ENCODE results near the gene SLC25A33.

SLC25A33 gene

GRCh38 chr1:9536301-9536700 lies 3.0 kb upstream of the SLC25A33 start:
- no CpG with 5 or more reads among the region's 1 CpG for WGBS (ENCODE audit: extremely low coverage, insufficient coverage, low lambda C conversion rate)
- Histone ChIP-seq H3K23ac (ENCODE audit: low read length) (no peak overlapping the region), H3K18ac (ENCODE audit: low read length) (no peak overlapping the region), H3K9ac (ENCODE audit: low read length) (no peak overlapping the region), H3K27me3 (ENCODE audit: insufficient read depth, low read length, poor library complexity) (no peaks in the 10 kb centered on the region), H3K36me3 (ENCODE audit: control insufficient read depth, insufficient read depth, low read length) (no peaks in the 10 kb centered on the region), H3K4me1 (ENCODE audit: control insufficient read depth, low read depth, low read length) (peaks cover 2% of the 10 kb centered on the region), H4K8ac (ENCODE audit: low read depth, low read length) (no peak overlapping the region), H3K4me3 (ENCODE audit: low read length) (no peak overlapping the region), H3K4ac (ENCODE audit: low read depth, low read length) (no peak overlapping the region), H4K5ac (ENCODE audit: low read length) (no peak overlapping the region), H3K79me1 (ENCODE audit: low read length) (peaks cover 4% of the 10 kb centered on the region), H2BK5ac (ENCODE audit: low read length) (no peak overlapping the region), H3K4me2 (ENCODE audit: low read length) (no peak overlapping the region), H3K56ac (ENCODE audit: low read length) (no peak overlapping the region), H3K27ac (ENCODE audit: low read depth, low read length) (no peak overlapping the region), H2AK5ac (ENCODE audit: low read length) (no peak overlapping the region), H3K79me2 (ENCODE audit: control insufficient read depth, insufficient read depth, low read length) (peaks cover 11% of the 10 kb centered on the region), H2BK15ac (replicated peaks; ENCODE audit: low read depth) (no peak overlapping the region), H2BK120ac (ENCODE audit: low read depth, low read length) (no peak overlapping the region)
- DNase-seq = no peak

GRCh38 chr1:9537863-9538668 lies 1.2 kb upstream of the SLC25A33 start:
- H3K27ac ChIP-seq (ENCODE audit: low read depth, low read length) = no peak overlapping the region
- no peak overlapping the region for H3K4me3 ChIP-seq (ENCODE audit: low read length)
- no CpG with 5 or more reads among the region's 7 CpGs for WGBS (ENCODE audit: extremely low coverage, insufficient coverage, low lambda C conversion rate)

DNA sequence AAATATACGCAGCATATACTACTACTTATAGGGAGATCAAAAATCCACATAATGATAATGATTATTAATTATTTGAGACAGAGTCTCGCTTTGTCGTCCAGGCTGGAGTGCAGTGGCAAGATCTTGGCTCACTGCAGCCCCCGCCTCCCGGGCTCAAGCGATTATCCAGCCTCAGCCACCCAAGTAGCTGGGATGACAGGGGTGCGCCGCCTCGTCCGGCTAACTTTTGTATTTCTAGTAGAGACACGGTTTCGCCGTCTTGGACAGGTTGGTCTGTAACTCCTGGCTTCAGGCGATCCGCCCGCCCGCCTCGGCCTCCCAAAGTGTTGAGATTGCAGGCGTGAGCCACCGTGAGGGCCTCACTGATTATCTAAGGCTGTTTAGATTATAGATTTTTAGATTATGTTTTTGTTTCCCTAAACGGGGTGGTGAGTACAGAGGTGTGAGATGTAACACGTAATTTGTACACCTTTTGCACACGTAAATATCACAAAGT lies 548 bp upstream of the SLC25A33 start:
- H3K23ac ChIP-seq (ENCODE audit: low read length) = no peak overlapping the region
- peaks cover 8% of the 10 kb centered on the region for H3K79me1 ChIP-seq (ENCODE audit: low read length)
- DNase-seq = no peak
- no peak overlapping the region for H3K18ac ChIP-seq (ENCODE audit: low read length)
- no peak overlapping the region for H2BK15ac ChIP-seq (replicated peaks; ENCODE audit: low read depth)
- H3K27me3 ChIP-seq (ENCODE audit: insufficient read depth, low read length, poor library complexity) = no peaks in the 10 kb centered on the region
- no peak overlapping the region for H3K27ac ChIP-seq (ENCODE audit: low read depth, low read length)
- no peak overlapping the region for H3K4me2 ChIP-seq (ENCODE audit: low read length)
- peak overlapping the region; percentile 64 for H3K56ac ChIP-seq (ENCODE audit: low read length)
- no peak overlapping the region for H2AK5ac ChIP-seq (ENCODE audit: low read length)
- H3K4me3 ChIP-seq (ENCODE audit: low read length) = no peak overlapping the region
- H4K8ac ChIP-seq (ENCODE audit: low read depth, low read length) = no peak overlapping the region
- peaks cover 2% of the 10 kb centered on the region for H3K4me1 ChIP-seq (ENCODE audit: control insufficient read depth, low read depth, low read length)
- H3K9ac ChIP-seq (ENCODE audit: low read length) = peak overlapping the region; percentile 47
- no CpG with 5 or more reads among the region's 23 CpGs for WGBS (ENCODE audit: extremely low coverage, insufficient coverage, low lambda C conversion rate)
- no peak overlapping the region for H4K5ac ChIP-seq (ENCODE audit: low read length)
- no peaks in the 10 kb centered on the region for H3K36me3 ChIP-seq (ENCODE audit: control insufficient read depth, insufficient read depth, low read length)
- no peak overlapping the region for H3K4ac ChIP-seq (ENCODE audit: low read depth, low read length)
- no peak overlapping the region for H2BK5ac ChIP-seq (ENCODE audit: low read length)
- H3K79me2 ChIP-seq (ENCODE audit: control insufficient read depth, insufficient read depth, low read length) = peaks cover 26% of the 10 kb centered on the region
- H2BK120ac ChIP-seq (ENCODE audit: low read depth, low read length) = no peak overlapping the region

More at GRCh38 chr1:9537863-9538668, 1.2 kb upstream of the SLC25A33 start:
- no peak overlapping the region for H3K23ac ChIP-seq (ENCODE audit: low read length)
- no peak overlapping the region for H3K4me2 ChIP-seq (ENCODE audit: low read length)
- peaks cover 21% of the 10 kb centered on the region for H3K79me2 ChIP-seq (ENCODE audit: control insufficient read depth, insufficient read depth, low read length)
- H2BK120ac ChIP-seq (ENCODE audit: low read depth, low read length) = no peak overlapping the region
- no peak for DNase-seq
- H3K9ac ChIP-seq (ENCODE audit: low read length) = no peak overlapping the region
- no peak overlapping the region for H4K5ac ChIP-seq (ENCODE audit: low read length)
- no peak overlapping the region for H2AK5ac ChIP-seq (ENCODE audit: low read length)
- no peak overlapping the region for H2BK15ac ChIP-seq (replicated peaks; ENCODE audit: low read depth)
- H3K56ac ChIP-seq (ENCODE audit: low read length) = peak overlapping the region; percentile 49
- H3K36me3 ChIP-seq (ENCODE audit: control insufficient read depth, insufficient read depth, low read length) = no peaks in the 10 kb centered on the region
- H4K8ac ChIP-seq (ENCODE audit: low read depth, low read length) = no peak overlapping the region
- no peaks in the 10 kb centered on the region for H3K27me3 ChIP-seq (ENCODE audit: insufficient read depth, low read length, poor library complexity)
- H3K4ac ChIP-seq (ENCODE audit: low read depth, low read length) = no peak overlapping the region
- no peak overlapping the region for H2BK5ac ChIP-seq (ENCODE audit: low read length)
- H3K18ac ChIP-seq (ENCODE audit: low read length) = no peak overlapping the region
- peaks cover 8% of the 10 kb centered on the region for H3K79me1 ChIP-seq (ENCODE audit: low read length)
- peaks cover 2% of the 10 kb centered on the region for H3K4me1 ChIP-seq (ENCODE audit: control insufficient read depth, low read depth, low read length)

GRCh38 chr1:9539829-9540550 lies 725 bp downstream of the SLC25A33 start:
- H3K4me1 ChIP-seq (ENCODE audit: control insufficient read depth, low read depth, low read length) = peaks cover 2% of the 10 kb centered on the region
- no peak overlapping the region for H4K8ac ChIP-seq (ENCODE audit: low read depth, low read length)
- DNase-seq = peak; percentile 69
- peak overlapping the region; percentile 57 for H3K18ac ChIP-seq (ENCODE audit: low read length)
- H4K5ac ChIP-seq (ENCODE audit: low read length) = no peak overlapping the region
- H3K79me2 ChIP-seq (ENCODE audit: control insufficient read depth, insufficient read depth, low read length) = peaks cover 30% of the 10 kb centered on the region
- peak overlapping the region; percentile 22 for H3K27ac ChIP-seq (ENCODE audit: low read depth, low read length)
- no CpG with 5 or more reads among the region's 61 CpGs for WGBS (ENCODE audit: extremely low coverage, insufficient coverage, low lambda C conversion rate)
- peak overlapping the region; percentile 97 for H3K4me2 ChIP-seq (ENCODE audit: low read length)
- H3K56ac ChIP-seq (ENCODE audit: low read length) = peak overlapping the region; percentile 91
- H2AK5ac ChIP-seq (ENCODE audit: low read length) = no peak overlapping the region
- H2BK15ac ChIP-seq (replicated peaks; ENCODE audit: low read depth) = no peak overlapping the region
- no peak overlapping the region for H2BK5ac ChIP-seq (ENCODE audit: low read length)
- H3K23ac ChIP-seq (ENCODE audit: low read length) = peak overlapping the region; percentile 80
- no peaks in the 10 kb centered on the region for H3K36me3 ChIP-seq (ENCODE audit: control insufficient read depth, insufficient read depth, low read length)
- no peaks in the 10 kb centered on the region for H3K27me3 ChIP-seq (ENCODE audit: insufficient read depth, low read length, poor library complexity)
- peak overlapping the region; percentile 90 for H3K4me3 ChIP-seq (ENCODE audit: low read length)
- H2BK120ac ChIP-seq (ENCODE audit: low read depth, low read length) = no peak overlapping the region
- H3K4ac ChIP-seq (ENCODE audit: low read depth, low read length) = no peak overlapping the region
- H3K9ac ChIP-seq (ENCODE audit: low read length) = peak overlapping the region; percentile 91
- H3K79me1 ChIP-seq (ENCODE audit: low read length) = peaks cover 8% of the 10 kb centered on the region

GRCh38 chr1:9542430-9542829 lies 3.2 kb downstream of the SLC25A33 start:
- DNase-seq = no peak
- Histone ChIP-seq H3K56ac (ENCODE audit: low read length) (no peak overlapping the region), H4K8ac (ENCODE audit: low read depth, low read length) (no peak overlapping the region), H3K9ac (ENCODE audit: low read length) (no peak overlapping the region), H3K4me2 (ENCODE audit: low read length) (no peak overlapping the region), H2AK5ac (ENCODE audit: low read length) (no peak overlapping the region), H2BK120ac (ENCODE audit: low read depth, low read length) (no peak overlapping the region), H2BK5ac (ENCODE audit: low read length) (no peak overlapping the region), H3K27ac (ENCODE audit: low read depth, low read length) (no peak overlapping the region), H3K79me1 (ENCODE audit: low read length) (peaks cover 13% of the 10 kb centered on the region), H3K79me2 (ENCODE audit: control insufficient read depth, insufficient read depth, low read length) (peaks cover 37% of the 10 kb centered on the region), H2BK15ac (replicated peaks; ENCODE audit: low read depth) (no peak overlapping the region), H3K4me1 (ENCODE audit: control insufficient read depth, low read depth, low read length) (peaks cover 2% of the 10 kb centered on the region), H3K18ac (ENCODE audit: low read length) (no peak overlapping the region), H3K36me3 (ENCODE audit: control insufficient read depth, insufficient read depth, low read length) (no peaks in the 10 kb centered on the region), H3K4ac (ENCODE audit: low read depth, low read length) (no peak overlapping the region), H4K5ac (ENCODE audit: low read length) (no peak overlapping the region), H3K27me3 (ENCODE audit: insufficient read depth, low read length, poor library complexity) (no peaks in the 10 kb centered on the region), H3K23ac (ENCODE audit: low read length) (no peak overlapping the region), H3K4me3 (ENCODE audit: low read length) (no peak overlapping the region)
- no CpG with 5 or more reads among the region's 3 CpGs for WGBS (ENCODE audit: extremely low coverage, insufficient coverage, low lambda C conversion rate)

Data from mesendoderm (in vitro differentiated cells).